Left lobe of liver (tissue), 2 donors: ENCODE measurements around the gene METTL5. TPM values are rescaled to one million over a fixed set of nuclear protein-coding genes. Genes with fewer than 3 reads are reported as not detected.
"Not testable (repeated sequence)": the region's sequence is repeated elsewhere in the genome, so short reads cannot be mapped to it uniquely, and the experiment has no call there.

ENCODE experiments used
- ATAC-seq: fragments of 200-7000 bp; cut with Tn5 transposase; one replicate; pipeline ENCODE4 v1.9.1; 2020; ENCODE audit warnings: mild to moderate bottlenecking, moderate library complexity
- DNase-seq: peaks from one replicate; pipeline ENCODE4 v3.0.0-alpha.2; 2020; ENCODE audit warnings: low spot score
- total RNA-seq: library from RNA; stranded (reverse); gene quantifications from one replicate; pipeline ENCODE4 v1.2.1, GENCODE V29; 2021
- donor health status: DM: no; HTN: no; CAD: no; lungs with moderate emphysema.
- donor health status: DM: no; HTN: yes; CAD: no.

Gene METTL5
- total RNA-seq, result 15.2 TPM

DNA sequence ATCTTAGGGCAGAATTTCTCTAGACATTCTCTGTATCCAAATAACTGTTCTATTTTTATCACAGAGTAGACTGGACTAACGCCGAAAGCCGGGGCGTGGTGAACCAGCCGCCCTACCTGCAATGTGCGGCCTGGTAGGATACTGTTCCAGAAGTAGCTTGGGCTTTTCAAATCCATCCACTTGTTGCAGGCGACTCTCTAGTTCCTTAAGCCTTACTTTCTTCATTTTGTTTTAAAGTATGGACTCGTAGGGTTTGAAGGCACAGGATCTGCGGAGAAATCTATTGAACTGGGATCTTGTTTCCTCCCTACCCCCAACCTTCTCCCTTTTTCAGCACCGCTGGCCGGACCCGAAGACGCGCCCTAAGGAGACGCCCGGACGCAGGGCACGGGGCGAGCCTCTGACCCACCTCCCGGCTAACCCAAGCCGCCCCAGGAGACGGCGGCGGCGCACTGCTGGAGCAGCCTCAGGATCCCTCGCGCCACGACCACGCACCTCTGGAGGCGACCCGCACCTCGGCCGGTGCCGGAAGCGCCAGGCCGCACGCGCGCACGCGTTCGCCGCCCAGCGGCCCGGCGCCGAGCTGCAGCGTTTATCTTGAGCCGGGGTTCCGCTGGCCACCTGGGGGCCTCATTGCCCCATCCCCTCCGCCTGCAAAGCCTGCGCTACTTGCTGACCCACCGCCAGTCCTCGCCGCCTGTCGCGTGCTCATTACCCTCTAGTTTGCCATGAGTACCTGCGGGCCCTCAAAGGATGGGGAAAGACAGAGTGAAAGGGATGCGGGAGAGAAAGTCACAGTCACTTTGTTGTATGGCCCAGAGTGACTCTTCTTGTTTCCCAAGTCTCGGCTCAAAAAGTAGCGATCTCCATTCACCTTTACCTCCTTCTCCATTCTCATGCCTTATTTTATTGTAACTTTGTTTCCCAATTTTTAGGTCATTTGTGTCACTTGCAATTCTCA lies at the start of gene METTL5:
Gene METTL5, minus strand, starts transcription at position 533 of the 961 bp plus-strand sequence. Its CDS starts 308 bp downstream, at position 225.
- ATAC-seq (peak; percentile 85), DNase-seq (peak; percentile 89)

DNA sequence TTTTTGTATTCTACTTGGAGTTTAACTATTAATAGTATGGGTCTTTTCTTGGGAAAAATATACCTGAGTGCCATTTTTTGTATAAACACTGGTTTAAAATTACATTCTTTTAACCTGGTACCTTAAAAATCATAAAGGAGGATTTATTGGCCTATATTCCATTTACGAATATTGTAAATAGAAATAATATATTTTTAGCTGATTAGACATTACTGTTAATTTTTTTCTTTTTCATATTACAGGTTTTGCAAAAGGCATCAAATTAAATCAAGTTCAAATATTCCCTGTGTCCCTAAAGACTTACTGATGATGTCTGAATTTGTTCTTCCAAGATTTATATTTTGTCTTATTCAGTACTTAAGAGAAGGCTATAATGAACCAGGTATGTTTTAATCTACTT lies 47.3 kb upstream of the METTL5 start:
- DNase-seq (no peak), ATAC-seq (no peak)

DNA sequence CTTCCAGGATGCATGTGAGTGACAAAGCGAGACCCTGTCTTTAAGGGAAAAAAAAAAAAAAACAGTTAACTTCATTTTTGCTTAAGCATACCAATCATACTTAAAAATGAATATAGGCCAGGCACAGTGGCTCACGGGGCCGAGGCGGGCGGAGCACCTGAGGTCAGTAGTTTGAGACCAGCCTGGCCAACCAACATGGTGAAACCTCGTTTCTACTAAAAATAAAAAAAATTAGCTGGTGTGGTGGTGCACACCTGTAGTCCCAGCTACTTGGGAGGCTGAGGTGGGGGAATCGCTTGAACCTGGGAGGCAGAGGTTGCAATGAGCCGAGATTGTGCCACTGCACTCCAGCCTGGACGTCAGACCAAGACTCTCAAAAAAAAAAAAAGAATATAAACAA lies 46.7 kb upstream of the METTL5 start:
- ATAC-seq, DNase-seq: not testable (repeated sequence)

GRCh38 chr2:169868951-169869350 lies 44.2 kb upstream of the METTL5 start:
- DNase-seq, result no peak
- no peak for ATAC-seq

DNA sequence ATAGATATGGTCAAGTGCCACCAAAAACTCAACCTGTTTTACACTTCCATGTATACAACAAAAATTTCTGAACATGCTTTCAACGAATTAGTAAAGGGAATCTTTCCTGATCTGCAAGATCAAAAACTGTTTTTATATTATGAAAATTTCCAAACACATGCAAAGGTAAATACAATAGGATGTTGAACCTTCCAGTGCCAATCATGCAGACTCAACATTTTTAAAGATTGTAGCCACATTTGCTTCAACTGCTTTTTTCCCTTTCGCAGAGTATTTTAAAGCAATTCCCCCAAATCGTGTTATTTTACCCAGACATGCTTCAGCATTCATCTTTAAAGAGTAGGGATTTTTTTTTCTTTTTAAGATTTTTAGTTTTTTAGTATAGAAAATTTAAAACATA lies 42.9 kb upstream of the METTL5 start:
- no peak for ATAC-seq
- no peak for DNase-seq

DNA sequence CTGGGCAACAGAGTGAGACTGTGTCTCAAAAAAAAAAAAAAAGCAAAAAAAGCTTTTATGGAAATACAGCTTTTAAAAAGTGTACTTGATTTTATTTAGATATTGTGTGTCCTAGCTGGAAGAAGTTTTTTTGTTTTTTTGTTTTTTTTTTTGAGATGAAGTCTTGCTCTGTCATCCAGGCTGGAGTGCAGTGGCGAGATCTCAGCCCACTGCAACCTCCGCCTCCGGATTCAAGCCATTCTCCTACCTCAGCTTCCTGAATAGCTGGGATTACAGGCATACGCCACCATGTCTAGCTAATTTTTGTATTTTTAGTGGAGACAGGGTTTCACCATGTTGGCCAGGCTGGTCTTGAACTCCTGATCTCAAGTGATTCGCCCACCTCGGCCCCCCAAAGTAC lies 41.5 kb upstream of the METTL5 start:
- not testable (repeated sequence) for ATAC-seq, DNase-seq

DNA sequence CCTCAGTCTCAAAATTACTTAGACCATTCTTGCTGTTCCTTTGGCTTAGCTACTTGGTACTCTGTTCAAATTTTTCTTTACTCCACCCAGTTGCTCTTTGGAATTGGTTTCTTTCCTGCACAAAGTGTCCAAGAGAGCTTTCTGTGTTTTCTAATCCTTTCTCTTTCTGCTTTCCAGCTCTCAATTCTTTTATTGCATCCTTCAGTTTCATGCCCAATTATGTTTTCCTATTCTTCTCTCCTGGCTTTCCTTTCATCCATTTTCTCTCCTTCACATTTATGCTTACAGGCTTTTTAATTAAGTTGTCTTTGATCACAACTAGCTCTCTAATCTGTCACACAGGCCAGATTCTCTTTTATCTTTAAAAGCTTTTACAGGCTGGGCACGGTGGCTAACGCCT lies 40.8 kb upstream of the METTL5 start:
- no peak for DNase-seq
- ATAC-seq, result no peak

- ATAC-seq (no peak), DNase-seq (no peak)
Observed at GRCh38 chr2:169862816-169863215, 38.1 kb upstream of the METTL5 start.

GRCh38 chr2:169860149-169860548 lies 35.4 kb upstream of the METTL5 start:
- no peak for ATAC-seq

GRCh38 chr2:169859423-169859822 lies 34.7 kb upstream of the METTL5 start:
- DNase-seq, result no peak
- ATAC-seq, result no peak

More at GRCh38 chr2:169860149-169860548, 35.4 kb upstream of the METTL5 start:
- no peak for DNase-seq

DNA sequence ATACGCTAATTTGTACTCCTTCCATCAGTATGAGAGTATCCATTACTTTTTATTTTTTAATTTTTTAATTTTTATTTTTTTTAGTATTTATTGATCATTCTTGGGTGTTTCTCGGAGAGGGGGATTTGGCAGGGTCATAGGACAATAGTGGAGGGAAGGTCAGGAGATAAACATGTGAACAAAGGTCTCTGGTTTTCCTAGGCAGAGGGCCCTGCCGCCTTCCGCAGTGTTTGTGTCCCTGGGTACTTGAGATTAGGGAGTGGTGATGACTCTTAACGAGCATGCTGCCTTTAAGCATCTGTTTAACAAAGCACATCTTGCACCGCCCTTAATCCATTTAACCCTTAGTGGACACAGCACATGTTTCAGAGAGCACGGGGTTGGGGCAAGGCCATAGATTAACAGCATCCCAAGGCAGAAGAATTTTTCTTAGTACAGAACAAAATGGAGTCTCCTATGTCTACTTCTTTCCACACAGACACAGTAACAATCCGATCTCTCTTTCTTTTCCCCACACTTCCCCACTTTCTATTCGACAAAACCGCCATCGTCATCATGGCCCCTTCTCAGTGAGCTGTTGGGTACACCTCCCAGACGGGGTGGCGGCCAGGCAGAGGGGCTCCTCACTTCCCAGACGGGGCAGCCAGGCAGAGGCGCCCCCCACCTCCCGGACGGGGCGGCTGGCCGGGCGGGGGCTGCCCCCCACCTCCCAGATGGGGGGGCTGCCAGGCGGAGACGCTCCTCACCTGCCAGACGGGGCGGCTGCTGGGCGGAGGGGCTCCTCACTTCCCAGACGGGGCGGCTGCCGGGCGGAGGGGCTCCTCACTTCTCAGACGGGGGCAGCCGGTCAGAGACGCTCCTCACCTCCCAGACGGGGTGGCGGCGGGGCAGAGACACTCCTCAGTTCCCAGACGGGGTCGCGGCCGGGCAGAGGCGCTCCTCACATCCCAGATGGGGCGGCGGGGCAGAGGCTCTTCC lies 30.9 kb upstream of the METTL5 start:
- ATAC-seq, DNase-seq: not testable (repeated sequence)

- ATAC-seq (no peak), DNase-seq (no peak)
Observed at GRCh38 chr2:169853041-169853668, 28.4 kb upstream of the METTL5 start.

- ATAC-seq (peak; percentile 12), DNase-seq (no peak)
Observed at GRCh38 chr2:169849710-169850109, 25.0 kb upstream of the METTL5 start.

DNA sequence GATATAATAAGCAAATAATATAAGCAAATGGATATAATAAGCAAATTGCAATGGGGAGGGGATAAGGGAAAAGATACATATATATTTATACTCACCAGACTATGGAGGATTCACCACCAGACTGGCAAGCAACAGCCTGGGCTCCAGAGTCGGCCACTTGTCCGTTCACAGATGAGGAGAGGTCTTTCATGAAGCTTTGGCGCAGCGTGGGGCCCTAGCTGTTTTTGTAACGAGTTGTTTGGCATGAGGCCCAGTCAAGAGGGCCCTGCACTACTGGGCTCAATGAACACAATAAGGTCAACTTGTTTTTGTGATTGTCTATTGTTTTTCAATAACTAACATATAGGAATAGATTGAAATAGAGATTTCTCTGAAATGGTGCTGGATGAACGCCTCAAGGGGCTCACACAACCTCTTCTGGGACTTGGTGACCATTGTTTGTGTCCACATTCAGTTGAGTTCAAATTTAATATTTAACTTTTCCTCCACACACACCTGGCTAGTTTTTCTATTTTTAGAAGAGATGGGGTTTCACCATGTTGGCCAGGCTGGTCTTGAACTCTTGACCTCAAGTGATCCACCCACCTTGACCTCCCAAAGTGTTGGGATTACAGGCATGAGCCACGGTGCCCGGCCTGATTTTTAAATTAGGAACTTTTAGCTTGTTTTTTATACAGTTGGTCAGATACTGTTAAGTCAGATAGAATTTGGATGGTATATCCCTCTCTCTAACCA lies 24.4 kb upstream of the METTL5 start:
- DNase-seq (peak; percentile 56), ATAC-seq (peak; percentile 75)

GRCh38 chr2:169845016-169845415 lies 20.3 kb upstream of the METTL5 start:
- DNase-seq (no peak), ATAC-seq (no peak)

GRCh38 chr2:169841625-169842024 lies 16.9 kb upstream of the METTL5 start:
- ATAC-seq, result not testable (repeated sequence)

GRCh38 chr2:169840747-169841142 lies 16.0 kb upstream of the METTL5 start:
- DNase-seq (no peak), ATAC-seq (peak; percentile 14)

More at GRCh38 chr2:169841625-169842024, 16.9 kb upstream of the METTL5 start:
- not testable (repeated sequence) for DNase-seq

DNA sequence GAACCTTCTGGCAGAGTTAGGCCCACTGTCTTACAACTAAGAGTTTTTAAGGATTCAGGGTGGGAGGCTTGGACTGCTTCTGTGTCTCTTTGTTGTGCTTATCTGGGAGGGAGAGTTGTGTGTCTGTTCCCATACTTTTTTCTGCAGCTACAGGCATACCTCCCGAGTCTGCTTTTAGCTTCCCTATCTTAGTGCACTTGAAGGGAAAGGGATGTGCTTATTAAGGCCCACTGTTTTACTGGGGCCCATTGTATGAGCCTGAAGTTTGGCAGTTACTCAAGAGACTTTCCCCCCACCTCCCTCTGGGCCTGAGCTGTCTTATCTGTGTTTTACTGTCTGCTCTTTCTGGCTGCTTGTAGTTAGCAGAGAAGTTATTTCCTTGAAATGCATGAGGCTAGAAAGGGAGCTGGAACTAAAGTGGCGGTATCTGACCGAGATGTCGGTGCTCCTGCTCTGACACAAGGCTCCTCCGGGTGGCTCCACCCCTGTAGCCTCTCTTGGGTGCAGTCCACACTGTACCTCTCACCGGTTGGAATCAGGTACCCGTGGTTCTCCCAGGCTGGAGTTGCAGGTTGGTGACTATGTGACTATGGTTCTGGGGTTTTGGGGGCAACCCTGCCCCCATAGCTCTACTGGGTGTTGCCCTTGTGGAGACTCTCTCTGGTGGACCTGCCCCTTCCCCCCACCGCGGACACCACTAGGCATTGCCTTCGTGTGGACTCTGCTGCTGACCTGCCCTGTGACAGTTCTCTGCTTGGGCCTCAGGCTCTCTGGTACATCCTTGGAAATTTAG lies 15.4 kb upstream of the METTL5 start:
- DNase-seq, result no peak
- peak; percentile 34 for ATAC-seq
